DMS114 treated with DMSO at 0.1 percent for 48 hours (cell line): ENCODE measurements around the gene TXNL1.
"Not testable (repeated sequence)": the region's sequence is repeated elsewhere in the genome, so short reads cannot be mapped to it uniquely, and the experiment has no call there.

Experiments
- DNase-seq: peaks from one replicate; lab custom pipeline; 2025; ENCODE audit not compliant: unreplicated experiment; lab: John Stamatoyannopoulos, UW

The TXNL1 gene

DNA sequence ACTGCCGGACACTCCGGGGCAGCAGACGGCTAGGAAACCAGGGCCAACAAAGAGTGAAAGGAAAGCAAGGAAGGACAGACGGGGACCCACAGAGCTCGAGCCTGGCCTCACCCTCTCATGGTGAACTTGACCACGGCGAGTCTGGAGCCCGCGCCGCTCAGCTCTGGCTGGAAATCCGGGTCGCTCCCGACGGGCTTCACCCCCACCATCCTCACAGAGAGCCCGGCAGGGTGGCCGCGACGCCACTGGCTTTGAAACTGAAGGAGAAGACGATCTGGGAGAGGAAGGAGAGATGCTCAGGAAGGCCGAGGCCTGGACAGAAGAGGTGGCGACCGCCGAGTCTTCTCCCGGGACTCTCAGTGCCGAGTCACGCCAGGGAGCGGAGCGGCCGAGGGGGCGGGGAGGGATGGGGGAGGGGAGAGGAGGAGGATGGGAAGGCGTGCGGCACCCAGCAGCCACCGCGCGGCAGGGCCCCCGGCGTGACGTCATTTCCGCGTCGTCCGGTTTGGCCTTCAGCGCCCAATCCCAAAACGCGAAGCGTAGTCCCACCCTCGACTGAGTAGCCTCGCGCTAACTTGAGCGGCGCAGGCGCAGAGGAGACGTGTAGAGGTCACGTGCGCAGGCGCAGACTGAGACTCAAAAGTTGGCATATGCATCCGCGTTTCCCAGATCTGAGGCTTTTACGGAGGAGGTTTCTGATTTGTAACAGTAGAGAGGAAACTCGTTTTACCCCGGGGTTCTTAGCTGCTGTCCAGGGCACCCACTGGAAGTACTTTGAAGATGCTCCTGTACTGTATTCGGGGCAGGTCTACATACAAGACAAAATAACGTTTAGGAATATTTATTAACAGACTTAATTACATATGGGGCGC, at the start of gene TXNL1:
Gene TXNL1 (minus strand): TSS at position 361 of the 872 bp plus-strand sequence. CDS start 152 bp downstream, at position 209.
- peak; percentile 86 for DNase-seq

DNA sequence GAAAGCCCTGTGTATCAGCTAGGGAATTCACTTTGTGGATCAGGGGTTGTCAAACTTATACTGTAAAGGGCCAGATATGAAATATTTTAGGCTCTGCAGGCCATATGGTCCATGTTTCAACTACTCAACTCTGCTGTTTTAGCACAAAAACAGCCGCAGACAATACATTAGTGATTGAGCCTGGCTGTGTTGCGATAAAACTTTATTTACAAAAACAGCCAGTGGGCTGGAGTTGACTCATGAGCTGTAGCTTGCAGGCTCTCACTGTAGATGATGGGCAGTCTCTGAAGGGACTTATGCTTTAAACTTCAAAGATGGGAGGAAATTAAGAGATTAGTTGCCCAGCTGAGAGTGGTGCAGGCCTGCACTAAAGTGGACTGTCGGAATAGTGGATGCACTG, 45.9 kb upstream of the TXNL1 start:
- DNase-seq = no peak

DNA sequence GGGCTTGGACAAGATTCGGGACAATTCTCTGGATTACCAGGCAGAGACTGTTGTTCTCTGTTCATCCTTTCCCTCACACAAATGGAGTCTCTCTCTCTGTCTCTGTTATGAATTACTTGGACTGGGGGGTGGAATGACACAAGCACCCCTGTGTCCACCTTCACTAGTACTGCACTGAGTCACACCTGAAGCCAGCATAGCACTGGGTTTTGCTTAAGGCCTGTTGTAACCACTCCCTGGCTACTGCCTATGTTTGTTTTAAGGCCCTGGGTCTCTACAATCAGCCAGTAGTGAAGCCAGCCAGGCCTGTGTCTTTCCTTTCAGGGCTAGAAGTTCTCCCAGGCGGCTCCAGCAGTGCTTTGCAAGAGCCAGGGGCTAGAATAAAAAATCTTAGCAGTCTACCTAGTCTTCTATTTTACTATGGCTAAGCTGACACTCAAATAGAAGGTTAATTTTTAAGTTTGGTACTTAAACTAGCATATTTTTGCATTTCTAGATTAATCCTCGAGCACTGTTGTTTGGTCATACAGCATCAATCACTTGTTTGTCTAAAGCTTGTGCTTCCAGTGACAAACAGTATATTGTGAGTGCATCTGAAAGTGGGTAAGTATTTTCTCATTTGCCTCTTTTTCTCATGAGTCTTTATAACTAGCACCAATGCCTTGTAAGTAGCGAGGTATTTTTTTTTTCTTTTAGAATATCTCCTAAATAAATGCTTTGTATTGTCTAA, 40.6 kb upstream of the TXNL1 start:
- DNase-seq = no peak

DNA sequence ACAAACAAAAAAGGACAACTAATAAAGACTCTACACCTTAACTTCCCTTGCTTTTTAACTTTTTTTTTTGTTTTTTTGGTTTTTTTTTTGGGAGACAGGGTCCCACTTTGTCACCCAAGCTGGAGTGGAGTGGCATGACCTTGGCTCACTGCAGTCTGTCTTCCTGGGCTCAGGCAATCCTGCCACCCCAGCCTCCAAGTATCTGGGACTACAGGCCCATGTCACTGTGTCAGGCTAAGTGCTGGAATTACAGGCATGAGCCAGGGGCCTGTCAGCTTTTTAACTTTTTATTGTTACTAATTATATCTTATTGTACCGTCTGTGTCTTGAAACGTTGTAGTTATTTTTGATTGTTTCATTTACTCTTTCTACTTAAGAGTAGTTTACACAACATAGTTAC, 38.2 kb upstream of the TXNL1 start:
- no peak for DNase-seq

DNA sequence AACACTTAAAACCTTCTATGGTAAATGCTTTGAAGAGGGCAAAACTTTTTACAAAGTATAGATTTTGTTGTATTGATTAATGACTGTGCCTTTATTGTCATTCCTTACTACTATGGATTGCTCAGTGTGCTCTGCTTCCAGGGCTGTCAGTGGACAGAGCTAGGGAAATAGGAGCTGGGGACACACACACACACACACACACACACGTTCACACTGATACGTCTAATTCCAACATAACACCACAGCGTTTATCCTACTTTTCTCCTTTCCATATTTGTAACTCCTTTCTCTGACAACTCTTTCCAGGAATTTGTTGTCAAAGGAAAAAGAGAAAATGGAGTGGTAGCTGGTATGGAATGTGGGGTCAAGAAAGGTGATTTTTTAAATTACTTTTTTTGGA, 34.6 kb upstream of the TXNL1 start:
- DNase-seq = no peak

DNA sequence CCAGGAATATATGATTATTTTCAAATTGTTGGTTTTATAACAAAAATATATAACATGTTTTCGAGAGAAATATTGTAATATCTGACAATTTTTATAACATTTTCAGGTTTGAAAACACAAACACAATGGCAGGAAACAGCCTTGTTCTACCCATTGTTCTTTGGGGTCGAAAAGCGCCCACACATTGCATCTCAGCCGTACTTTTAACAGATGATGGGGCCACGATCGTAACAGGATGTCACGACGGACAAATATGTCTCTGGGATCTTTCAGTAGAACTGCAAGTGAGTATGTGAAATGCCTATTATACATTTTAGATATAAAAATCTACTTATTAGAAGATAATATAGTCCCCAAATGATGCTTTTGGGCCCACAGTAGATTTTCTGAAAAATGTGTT, 34.0 kb upstream of the TXNL1 start:
- DNase-seq = no peak

DNA sequence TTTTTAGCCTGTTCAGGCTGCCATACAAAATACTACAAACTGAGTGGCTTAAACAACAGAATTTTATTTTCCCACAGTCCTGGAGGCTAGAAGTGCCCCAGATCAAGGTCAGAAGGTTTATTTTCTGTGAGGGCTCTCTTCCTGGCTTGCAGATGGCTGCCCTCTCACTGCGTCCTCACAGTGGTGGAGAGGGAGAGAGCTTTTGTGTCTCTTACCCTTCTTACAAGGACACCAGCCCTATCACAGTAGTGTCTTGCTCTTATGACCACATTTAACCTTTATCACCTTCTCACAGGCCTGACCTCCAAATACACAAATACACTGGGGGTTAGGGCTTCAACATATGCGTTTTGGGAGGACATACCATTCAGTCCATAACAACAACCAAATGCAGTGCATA, 24.5 kb upstream of the TXNL1 start:
- no peak for DNase-seq

DNA sequence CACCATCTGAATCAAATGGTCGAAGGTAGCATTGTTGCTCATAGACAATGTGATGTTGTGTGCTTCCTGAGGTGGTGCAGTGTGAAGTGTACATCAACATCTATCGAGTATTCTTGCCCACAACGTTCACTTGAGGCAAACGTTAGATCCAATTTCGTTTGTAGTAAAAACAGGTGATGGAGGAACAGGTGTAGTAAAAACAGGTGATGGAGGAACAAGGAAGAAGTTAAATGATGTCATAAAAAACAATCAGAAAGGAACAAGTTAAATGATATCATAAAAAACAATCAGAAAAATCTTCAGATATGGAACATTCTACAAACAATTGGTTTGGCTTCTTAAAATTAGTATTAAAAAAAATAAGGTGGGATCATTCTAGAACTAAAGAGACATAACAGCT, 24.1 kb upstream of the TXNL1 start:
- DNase-seq = no peak

DNA sequence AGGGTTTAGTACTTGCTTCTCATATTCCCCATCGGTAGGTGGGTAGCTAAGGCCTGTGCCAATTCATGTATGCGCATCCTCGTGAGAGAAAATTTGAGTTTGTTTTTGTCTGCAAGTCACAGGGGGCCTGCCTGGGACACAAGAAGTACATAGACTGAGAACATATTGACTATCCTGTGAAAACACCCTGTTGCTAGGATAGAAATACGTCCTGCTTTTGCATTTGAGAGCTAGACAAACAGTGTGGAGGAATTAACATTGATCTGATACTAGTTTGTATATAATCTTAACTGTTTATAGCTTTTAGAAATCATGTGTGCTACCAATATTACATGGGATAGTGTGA, 23.6 kb upstream of the TXNL1 start:
- DNase-seq = no peak

DNA sequence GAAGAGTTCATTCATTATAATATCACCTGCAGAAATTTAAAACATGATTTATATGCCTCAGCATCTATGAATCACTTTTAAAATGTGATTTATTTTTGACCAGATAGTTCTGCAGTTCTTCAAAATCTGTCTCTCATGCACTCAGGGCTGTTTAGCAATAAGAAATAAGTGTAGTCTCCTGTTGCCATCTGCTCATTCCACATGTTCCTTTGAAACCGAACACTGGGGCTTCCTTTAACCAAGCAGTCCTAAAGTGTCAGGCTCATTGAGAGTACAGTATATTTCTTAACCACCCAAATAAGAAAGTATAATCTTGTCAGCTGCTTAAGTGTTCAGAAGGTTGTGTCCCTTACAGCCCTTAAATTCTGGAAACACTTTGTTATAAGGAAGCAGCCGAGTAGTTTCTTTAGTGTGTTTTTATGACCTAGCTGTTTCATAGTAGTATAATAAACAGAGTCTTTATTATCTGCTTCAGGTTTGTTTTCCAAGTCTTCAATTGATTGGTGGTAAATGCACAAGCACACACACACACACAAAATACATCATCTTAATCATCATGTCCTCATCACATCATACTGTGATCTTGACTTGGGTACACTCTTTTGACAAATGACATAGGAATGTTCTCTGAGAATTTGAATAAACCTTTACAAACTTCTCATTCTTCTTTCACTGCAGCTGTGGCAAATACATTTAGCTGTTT, 23.1 kb upstream of the TXNL1 start:
- DNase-seq = no peak

DNA sequence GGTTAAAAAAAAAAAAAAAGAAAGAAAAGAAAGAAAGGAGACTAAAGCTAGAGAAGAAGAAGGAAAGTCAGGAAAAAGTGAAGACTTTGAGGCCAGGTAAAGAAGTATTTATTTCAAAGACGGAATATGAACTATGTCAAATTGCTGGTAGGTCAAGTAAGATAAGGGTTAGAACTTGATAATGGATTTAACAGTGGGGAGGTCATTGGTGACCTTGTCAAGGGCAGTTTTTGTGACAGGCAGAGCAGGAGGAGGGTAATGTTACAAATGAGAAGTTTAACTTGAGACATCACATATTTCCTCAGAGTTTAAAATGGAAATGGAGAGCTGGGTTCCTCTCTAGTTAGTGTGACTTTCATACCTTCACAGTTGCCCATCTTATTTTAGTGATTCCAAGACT, 22.3 kb upstream of the TXNL1 start:
- DNase-seq = no peak

DNA sequence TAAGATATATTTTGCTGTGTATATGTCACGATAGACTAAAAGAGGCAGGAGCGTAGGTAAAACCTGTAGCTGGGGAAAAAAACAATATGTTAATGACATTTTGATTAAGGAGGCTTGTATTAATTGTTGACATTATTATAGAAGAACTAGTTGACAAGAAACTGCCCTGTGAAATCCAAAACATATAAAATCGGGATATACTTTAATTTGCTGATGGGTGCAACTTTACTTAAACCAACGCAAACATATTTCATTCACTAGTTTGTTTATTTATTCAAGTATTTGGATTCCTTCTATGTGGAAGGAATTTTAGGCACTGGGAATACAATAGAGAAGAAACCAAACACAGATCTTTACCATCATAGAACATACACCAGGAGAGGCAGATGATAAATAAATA, 20.7 kb upstream of the TXNL1 start:
- no peak for DNase-seq

DNA sequence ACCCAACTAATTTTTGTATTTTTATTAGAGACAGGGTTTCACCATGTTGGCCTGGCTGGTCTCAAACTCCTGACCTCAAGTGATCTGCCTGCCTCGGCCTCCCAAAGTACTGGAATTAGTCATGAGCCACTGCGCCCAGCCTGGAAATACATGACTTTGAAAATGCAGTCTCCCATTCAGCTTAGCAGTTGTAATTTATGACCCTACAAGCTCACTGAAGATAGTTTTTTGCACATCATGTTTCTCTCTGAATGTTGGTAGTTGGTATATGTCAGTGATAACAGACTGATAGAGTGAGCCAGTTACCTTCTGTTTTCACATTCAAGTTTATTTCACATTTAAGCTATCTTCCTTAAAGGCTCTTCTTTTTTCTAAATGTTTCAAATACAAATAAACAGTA, 19.9 kb upstream of the TXNL1 start:
- no peak for DNase-seq

DNA sequence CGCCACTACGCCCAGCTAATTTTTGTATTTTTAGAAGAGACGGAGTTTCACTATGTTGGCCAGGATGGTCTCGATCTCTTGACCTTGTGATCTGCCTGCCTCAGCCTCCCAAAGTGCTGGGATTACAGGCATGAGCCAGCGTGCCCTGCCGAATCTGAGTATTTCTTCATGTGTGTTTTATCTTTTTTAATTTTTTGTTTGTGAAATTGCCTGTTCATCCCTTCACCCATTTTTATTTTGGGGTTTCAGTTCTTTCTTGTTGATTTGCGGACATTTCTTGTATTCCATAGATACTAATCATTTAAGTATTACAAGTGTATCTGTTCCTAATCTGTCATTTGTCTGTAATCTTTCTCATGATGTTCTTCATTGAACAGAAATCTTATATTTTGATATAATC, 15.9 kb upstream of the TXNL1 start:
- not testable (repeated sequence) for DNase-seq

DNA sequence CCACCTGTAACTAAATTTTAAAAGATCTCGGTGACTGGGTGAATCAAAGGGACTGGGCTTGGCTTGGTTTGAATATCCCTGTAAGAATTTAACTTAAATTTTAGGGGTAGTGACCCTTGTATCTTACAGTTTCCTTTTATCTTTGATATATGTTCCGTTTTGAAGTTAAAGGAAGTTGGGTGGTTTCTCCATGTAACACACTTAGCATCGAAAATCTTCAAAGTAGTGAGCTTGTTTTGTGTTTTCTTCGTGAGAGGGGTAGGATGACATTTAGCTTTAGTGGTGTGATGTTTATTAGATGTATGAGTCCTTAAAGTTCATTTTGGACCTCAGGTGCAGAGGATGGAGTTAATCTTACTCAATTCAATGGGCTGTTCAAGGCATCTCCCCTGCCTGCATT, 14.4 kb upstream of the TXNL1 start:
- no peak for DNase-seq

DNA sequence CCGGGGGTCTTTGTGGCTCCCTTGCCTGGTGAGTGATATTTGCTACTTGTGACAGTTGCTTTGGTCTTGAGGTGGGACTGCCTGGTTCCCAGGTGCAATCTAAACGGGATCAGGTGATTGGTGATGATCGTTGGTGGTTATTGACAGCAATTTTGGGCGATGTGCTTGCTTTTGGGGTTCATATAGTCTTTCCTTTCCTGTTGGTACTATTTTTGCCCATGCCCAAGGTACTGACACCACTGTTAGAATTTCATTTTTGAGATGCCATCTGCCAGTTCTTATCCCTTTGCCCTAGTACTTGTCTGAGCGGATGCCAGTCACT, 13.3 kb upstream of the TXNL1 start:
- DNase-seq = no peak

DNA sequence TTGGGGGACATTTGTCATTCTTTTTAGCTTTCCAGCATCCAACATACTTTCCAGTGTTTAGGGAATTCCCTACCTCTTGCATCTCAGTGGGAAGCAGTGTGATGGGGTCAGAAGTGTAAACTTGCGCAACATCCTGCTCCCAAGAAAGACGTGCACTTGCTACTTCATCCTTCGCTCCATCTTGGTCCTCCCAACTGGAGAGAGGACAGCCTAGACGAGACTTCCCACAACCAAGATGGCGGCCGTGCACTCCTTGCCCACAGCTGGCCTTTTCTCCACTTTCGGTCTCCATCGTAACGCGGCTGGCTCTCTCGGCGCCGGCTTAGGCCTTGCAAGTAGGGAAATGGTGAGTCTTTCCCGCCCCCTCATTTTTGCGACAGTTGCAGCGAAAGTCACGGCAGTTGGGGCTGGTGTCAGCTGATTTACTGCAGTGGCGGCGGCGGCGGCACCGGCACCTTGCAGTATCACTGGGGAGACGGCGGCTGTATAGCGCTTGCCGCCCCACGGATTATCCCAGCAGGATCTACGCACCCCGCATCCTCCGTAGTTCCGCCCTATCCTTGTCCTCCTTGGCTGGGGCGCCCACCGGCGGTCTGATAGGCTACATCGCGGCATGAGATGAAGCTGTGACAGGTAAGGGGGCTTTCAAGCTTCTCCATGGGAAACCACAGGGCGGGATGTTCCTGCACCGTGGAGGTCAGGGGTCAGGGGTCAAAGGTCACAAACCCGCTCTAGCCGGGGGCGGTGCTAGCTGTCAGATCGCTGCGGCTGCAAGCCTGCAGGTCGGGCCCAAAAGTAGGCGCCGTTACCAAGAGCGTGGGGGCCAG, 12.8 kb upstream of the TXNL1 start, which contains the start of gene WDR7:
Gene WDR7 (plus strand): TSS at position 416 of the 827 bp plus-strand sequence. CDS start 21,157 bp downstream, outside the sequence.
- DNase-seq = peak; percentile 93

DNA sequence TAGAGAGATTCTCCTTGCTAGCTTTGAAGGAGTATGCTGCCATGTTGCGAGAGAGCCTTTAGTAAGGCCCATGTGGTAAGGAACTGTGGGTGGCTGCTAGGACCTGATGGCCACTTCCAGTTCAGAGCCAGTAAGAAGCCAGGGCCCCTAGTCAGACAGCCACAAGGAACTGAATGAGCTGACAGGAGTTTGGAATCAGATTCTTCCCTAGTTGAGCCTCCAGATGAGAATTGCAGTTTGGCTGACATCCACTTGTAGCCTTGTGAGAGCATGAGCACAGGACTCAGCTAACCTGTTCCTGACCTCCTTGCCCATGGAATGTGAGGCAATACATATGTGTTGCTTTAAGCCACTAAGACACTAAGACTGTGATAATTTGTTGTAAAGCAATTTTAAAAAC, 11.6 kb upstream of the TXNL1 start:
- no peak for DNase-seq

DNA sequence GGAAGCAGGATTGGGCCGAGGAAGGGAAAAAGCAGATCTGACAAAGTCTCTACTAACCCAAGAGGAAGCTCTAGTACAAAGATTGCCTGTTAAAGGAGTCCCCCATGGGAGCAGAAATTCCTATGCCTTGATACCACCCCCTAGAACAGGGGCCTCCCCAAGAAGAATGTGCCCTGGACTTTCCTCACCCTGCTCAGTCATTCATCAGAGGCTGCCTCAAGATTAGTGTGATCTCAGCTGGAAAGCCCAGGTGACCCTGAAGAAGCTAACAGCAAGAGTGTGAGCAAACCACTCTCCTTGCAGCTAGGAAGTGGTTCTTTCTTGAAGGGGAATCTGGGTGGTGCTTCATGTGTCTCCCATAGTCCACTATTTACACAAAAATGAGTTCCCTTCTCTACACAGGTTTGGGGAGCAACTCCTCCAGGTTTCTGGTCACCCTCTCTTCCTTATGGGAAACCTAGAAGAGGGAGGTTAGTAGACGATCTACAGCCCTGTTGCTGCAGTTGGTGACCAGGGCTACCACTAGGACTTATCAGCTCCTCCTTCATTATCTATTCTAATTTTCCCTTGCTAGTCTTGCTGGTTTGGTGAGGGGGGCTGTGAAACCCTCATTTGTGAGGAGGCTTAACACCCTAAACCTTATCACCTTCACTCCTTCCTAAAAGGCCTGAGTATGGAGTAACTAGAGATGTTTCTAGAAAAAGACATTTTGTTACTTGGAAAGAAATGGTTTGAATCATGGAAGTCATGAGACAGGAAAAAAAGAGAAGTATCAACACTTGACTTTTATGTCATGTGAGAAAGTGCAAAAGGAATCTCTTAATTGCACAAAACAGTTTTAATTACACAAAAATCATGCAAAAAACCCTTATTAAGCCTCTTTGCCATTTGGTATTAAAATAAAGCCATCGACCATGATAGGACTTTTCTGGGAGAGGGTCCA, 9.8 kb upstream of the TXNL1 start:
- DNase-seq = no peak

DNA sequence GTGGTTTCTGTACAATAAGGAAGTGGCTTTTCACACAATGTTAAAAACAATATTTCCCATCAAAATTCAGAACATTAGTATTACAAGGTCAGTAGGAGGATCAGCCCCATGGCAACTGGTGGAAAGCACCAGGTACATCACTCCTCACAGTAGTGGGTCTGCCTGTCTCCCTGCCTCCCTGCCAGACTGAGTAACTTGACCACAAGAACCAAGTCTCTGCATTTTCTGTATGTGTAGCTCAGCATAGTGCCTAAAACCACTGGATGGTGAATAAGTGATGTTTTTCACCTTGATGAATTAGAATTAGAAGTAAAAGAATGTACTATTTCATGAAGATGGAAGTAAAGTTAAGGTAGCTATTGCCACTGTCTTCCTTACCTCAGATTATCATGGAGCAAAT, 8.7 kb upstream of the TXNL1 start:
- DNase-seq = no peak
